GM08714 (cell line): ENCODE data around the gene HIVEP2.

Experiments
- H3K4me3 ChIP-seq: fragments of 200-500 bp; sonication (Bioruptor generic); 2 replicates; pipeline ENCODE4 v1.5.1; 2014; ENCODE audit warnings: mild to moderate bottlenecking, low read length, inconsistent platforms
- ZNF274 ChIP-seq: IDR thresholded peaks from 2 replicates; pipeline ENCODE4 v1.6.1; 2012; ENCODE audit warnings: mild to moderate bottlenecking, low read depth, low read length

Gene HIVEP2

DNA sequence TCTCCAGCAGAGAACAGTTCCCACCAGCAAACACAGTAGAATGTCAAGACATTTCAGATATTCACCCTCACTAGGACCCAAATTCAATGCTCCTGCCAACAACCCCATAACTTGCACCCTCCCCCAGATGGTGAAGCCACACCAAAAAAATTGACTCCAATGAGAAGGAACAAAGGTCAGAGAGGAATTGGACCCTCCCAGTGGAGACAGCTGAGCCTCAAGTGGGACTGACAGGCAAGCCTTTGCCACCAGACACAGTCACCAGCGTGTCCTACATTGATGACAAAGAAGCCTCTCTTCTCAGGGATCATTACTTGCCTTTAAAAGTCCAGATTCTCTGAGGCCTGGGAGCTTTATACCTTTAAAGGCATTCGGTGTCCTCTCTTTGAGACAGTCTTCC is 64.8 kb downstream of the HIVEP2 start:
- TF ChIP-seq ZNF274: no peak
- H3K4me3 ChIP-seq: no peak overlapping the region

DNA sequence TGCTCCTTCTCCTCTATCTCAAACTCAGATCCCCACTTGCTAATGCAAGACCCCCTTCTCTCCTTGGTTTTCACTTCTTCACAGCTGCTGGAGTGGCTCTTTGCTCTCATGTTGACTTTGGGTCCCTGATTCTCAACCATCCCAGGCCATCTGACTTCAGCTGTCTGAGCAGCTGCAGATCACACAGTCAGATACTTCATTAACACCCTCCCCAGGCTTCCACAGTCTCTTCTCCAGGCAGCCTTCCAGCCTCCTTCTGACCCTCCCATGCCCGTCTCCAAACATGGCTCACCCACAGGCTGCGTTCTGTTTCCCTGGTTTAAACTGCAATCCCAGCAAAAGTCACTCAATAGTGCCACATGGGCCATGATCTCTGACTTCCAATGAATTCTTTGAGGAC is 65.4 kb downstream of the HIVEP2 start:
- H3K4me3 ChIP-seq: no peak overlapping the region
- no peak for TF ChIP-seq ZNF274

DNA sequence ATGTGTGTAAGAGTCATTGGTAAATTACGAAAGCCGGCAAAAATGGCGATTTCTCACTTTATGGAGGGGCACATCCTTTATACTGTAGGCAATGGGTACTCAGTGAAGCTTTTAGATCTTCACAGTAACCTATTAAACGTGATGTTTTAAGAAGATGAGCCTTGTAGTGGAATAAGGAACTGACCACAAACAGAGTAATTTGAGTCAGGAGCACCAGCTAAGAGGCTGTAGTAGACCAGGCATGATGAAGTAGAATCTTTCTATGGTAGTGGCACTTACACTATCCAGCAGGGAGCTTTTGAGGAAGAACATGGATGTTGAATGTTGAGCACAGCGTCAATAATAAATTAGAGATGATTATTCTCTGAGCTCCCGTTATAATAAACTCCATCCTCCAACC is 65.9 kb downstream of the HIVEP2 start:
- no peak overlapping the region for H3K4me3 ChIP-seq
- no peak for TF ChIP-seq ZNF274

DNA sequence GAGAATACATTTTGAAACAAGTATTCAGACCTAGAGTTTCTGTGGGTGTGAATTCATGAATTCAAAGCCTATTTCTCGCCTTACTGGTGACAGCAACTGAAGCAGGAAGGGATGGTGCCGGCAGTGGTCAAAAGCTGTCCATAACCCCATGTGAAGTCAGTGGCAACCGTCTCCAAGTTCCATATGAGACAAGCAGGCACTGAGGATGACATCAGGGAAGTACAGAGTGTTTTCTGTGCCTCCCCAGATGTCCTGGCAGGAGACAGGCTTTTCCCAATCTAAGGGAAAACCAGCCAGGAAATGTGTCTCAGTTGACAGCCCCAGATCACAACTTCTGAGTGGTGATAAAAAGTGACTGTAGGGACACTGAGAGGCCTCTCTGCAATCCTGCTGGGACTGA is 66.6 kb downstream of the HIVEP2 start:
- no peak overlapping the region for H3K4me3 ChIP-seq

DNA sequence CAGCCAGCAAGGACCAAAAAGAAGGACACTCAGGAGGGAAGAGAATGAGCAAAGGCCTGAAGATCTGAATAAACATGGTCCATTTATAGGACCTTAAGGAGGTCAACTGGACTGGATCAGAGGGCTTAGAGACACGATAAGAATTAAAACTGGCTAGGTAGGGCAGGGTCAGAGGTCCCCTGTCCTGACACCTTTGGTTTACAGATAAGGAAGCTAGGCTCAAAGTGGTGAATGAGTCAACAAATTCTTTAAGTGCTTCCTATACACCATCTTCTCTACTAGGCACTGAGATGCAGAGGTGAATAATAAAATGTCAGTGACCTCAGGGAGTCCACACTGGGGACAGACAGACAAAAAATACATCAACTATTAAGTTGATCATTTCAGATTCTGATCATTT is 70.3 kb downstream of the HIVEP2 start:
- H3K4me3 ChIP-seq: no peak overlapping the region
- TF ChIP-seq ZNF274: no peak

More for the DNA sequence above, 66.6 kb downstream of the HIVEP2 start:
- no peak for TF ChIP-seq ZNF274

DNA sequence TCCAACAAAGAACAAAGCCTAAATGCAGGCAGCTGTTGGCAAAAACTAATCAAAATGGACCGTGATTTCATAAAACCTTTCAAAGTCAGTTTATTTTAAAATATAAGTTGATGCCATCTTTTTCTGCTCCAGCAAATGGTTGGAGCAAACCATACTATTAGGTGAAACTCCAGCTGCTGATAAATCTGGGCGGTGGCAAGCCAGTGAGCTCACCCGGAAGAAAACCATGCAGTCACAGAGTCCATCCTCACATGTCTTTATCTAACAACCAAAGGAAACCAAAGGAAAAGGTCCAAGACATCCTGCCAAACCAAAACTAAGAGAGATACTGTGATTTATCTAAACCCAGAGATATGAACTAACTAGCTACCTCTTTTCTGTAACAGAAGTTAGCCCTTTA is 72.6 kb downstream of the HIVEP2 start:
- no peak for TF ChIP-seq ZNF274
- no peak overlapping the region for H3K4me3 ChIP-seq

DNA sequence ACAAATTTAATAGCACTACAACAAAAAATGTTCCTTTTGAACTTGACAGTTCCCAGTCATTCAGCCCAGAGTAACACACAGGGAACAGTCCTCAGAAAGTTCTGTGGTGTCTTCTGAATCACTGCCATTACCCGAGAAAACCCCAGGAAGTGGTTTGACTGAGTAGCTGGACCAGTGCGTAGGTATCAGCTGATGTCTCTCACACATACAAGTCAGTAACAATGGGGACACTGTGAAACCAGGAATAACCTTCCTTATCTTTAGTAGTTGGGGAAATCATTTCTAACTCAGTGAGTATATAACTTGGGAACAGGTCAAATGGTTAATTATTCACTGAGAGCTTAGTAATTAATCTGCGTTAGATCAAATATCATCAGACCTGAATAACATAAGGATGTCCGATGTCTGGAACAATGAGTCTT is 73.1 kb downstream of the HIVEP2 start:
- no peak overlapping the region for H3K4me3 ChIP-seq
- TF ChIP-seq ZNF274: no peak

DNA sequence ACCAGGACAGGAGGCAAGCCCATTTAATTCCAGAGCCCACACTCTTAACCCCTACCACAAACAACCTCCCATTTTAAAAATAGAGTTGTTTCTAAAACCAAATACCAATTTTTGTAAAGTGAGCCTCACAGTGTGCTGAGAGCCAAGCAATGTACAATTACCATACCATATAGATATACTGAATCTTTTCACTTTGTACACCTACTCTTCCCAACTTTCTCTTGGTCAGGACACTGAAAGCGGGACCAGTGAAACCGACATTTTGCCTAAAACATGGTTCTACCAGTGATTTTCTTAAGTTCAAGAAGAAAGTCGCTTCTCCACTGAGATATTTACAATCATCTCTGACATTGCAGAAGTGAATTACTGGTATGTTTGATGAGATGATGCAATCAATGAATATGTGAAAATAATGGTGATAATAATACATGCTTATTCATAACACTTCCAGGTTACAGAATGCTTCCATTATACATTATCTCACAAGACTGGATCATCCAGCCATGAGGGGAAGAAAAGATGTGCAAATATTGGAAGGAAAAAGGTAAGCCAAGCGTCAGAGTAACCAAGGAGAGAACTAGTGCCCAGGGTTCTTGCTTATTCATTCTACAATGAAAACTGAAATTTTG is 74.1 kb downstream of the HIVEP2 start:
- no peak overlapping the region for H3K4me3 ChIP-seq
- no peak for TF ChIP-seq ZNF274

DNA sequence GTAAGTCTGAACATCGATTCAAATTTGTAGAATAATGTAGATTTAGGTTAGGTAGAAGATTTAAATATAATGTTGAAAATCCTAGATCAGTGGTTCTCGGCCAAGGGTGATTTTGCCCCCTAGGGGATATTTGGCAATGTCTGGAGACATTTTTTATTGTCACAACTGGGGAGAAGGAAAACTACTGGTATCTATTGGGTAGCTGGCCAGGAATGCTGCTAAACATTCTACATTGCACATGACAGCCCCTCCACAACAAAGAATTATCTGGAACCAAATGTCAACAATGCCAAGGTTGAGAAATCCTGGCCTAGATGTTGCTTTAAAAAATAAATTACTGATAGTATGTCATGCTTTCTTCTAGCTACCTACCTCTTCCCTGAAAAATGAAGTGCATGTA is 76.1 kb downstream of the HIVEP2 start:
- TF ChIP-seq ZNF274: no peak
- H3K4me3 ChIP-seq: no peak overlapping the region

DNA sequence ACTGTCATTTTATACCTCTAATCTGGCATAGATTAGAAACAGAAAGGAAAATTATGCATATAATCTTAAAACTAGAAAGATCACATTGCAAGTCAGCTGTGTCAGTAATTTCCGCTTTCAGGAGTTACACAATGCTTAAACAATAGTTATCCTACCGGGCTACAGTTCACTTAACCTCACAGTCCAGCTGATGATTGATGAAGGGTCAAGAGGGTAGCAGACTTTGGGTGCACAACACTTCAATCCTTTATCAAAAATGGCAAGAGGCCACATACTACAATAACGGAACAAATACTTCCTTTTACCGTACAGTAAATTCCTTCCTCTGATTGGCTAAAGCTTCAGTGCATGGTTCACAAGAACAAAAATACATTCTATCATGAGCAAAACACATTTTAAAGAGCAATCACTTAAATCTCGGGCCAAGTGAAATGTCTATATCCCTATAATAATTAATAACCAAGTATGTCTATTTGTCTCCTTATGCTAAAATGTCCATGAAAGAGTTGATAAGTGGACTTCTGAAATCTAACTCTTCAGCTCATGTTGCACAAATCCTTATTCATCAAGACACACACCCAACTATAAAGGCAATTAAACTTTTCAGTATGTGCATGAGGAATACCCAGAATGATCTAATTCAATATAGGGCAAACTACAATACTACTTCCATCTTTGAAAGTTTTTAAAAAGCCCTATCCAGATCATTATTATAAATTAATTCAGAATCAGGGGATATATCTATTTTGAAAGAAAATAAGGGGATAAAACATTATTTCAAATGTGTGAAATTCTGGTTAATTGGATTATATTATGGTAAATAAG is 76.8 kb downstream of the HIVEP2 start:
- H3K4me3 ChIP-seq: no peak overlapping the region
- TF ChIP-seq ZNF274: no peak

DNA sequence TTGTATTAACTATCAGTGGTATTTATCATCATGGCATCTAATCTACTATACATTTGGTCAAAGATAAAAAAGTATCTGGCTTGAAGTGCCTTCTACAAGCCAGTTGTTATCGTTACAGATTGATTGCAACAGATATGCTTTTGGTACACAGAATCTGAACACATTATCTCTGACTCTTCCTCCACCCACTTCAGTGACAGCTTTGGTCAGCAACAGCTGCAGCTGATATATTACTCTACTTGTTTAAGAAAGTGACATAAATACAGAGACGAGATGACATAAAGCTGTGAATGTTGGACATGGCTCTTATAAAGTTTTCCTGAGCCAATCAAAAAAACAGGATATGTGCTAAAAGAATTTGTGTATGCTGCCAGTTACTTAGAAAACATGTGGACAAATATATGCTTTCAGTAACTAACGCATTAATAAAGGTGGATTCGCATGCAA is 77.6 kb downstream of the HIVEP2 start:
- no peak overlapping the region for H3K4me3 ChIP-seq
- no peak for TF ChIP-seq ZNF274

DNA sequence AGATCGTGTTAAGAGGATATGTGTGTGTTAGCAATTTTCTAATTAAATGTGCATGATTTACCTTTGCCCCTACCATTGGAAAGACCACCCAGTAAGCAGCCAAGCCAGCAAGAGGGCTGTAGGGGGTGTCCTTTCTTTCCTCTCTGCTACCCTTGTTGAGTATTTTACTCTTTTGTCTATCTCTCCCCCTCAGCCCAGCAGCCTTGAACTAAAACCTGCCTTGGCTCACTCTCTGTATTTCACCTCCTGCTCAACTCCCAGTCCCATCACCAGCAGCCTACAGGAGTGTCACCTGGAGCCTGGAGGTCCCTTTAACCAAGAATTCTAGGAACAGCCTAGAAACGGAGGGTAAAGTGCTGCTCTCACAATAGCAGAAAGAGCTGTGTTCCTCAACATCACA is 81.0 kb downstream of the HIVEP2 start:
- TF ChIP-seq ZNF274: no peak

DNA sequence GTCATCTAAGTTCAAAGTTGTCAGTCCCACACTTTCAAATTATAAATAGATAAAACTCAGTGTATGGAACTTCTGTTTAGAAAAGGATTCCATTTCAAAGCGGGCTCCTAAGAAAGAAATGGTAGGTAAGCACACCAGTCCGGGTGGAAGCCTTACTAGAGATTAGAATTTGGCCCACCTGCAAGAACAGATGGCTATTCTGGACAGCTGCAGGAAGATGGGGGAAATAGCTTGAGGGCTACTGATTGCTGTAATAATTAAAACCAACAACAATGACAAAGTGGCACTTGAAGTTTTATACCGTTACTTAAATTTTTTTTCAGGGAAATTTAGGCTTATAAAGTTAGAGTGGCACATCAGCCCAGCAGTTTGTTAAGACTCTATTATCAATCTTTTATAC is 83.3 kb downstream of the HIVEP2 start:
- TF ChIP-seq ZNF274: no peak
- no peak overlapping the region for H3K4me3 ChIP-seq

More for the DNA sequence above, 81.0 kb downstream of the HIVEP2 start:
- no peak overlapping the region for H3K4me3 ChIP-seq

DNA sequence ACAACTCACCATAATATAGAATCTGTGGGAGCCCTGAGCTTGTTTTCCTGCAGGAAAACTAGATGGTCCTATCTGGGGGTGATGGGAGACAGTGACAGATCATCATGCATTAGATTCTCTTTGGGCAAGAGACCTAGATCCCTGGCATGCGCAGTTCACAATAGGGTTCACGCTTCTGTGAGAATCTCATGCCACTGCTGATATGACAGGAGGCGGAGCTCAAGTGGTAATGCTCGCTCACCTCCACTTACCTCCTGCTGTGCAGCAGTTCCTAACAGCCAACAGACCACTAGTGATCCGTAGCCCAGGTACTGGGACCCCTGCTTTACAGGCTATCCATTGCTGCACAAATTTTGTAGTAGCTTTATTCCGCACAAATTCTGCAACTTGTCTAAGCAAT is 84.5 kb downstream of the HIVEP2 start:
- no peak for TF ChIP-seq ZNF274
- H3K4me3 ChIP-seq: no peak overlapping the region
